DND-41 (cell line): Measurements from ENCODE around the gene ATP8A2.
A peak's percentile ranks its signal among the peaks of the same experiment; 100 is the strongest.

Source experiments
- ATAC-seq: fragments of 200-7000 bp; cut with Tn5 transposase; 3 replicates; pipeline ENCODE4 v1.9.1; 2021; ENCODE audit warnings: low read depth; ENCODE audit not compliant: insufficient read depth
- DNase-seq: peaks from one replicate; pipeline ENCODE4 v3.0.0-alpha.2; 2020
- H2AFZ ChIP-seq: 2 replicates; pipeline ENCODE4 v1.6.0; 2012; ENCODE audit warnings: low read depth, low read length
- H3K27ac ChIP-seq: 2 replicates; pipeline ENCODE4 v1.5.1; 2012; ENCODE audit warnings: low read length, inconsistent platforms
- H3K27me3 ChIP-seq: fragments of 200-600 bp; sonication (generic); 2 replicates; pipeline ENCODE4 v1.6.0; 2012; ENCODE audit warnings: low read length, mild to moderate bottlenecking, inconsistent platforms; ENCODE audit not compliant: insufficient read depth, poor library complexity
- H3K36me3 ChIP-seq: 2 replicates; pipeline ENCODE4 v1.5.1; 2012; ENCODE audit warnings: low read length, inconsistent platforms; ENCODE audit not compliant: insufficient read depth
- H3K4me1 ChIP-seq: 2 replicates; pipeline ENCODE4 v1.5.1; 2012; ENCODE audit warnings: mild to moderate bottlenecking, low read length; ENCODE audit not compliant: insufficient read depth
- H3K4me2 ChIP-seq: 2 replicates; pipeline ENCODE4 v1.6.0; 2012; ENCODE audit warnings: mild to moderate bottlenecking, moderate library complexity, low read length, inconsistent platforms; ENCODE audit not compliant: insufficient read depth
- H3K4me3 ChIP-seq, 2 experiments: fragments of 200-600 bp in 1 of 2; shearing (Covaris generic) in 1 of 2; 2 replicates each; pipeline ENCODE4 v1.5.1; 2012 to 2016; ENCODE audit warnings: inconsistent platforms in 2 of 2, low read length in 2 of 2, mild to moderate bottlenecking in 2 of 2, low read depth in 1 of 2, moderate library complexity in 1 of 2
- H3K79me2 ChIP-seq: 2 replicates; pipeline ENCODE4 v1.6.0; 2012; ENCODE audit warnings: low read length, inconsistent platforms; ENCODE audit not compliant: insufficient read depth
- H3K9ac ChIP-seq: 2 replicates; pipeline ENCODE4 v1.6.0; 2012; ENCODE audit warnings: low read depth, mild to moderate bottlenecking, inconsistent platforms, low read length, moderate library complexity
- H3K9me3 ChIP-seq: 2 replicates; pipeline ENCODE4 v1.5.1; 2012; ENCODE audit warnings: low read length, moderate library complexity, mild to moderate bottlenecking, inconsistent platforms; ENCODE audit not compliant: insufficient read depth, severe bottlenecking
- H4K20me1 ChIP-seq: 2 replicates; pipeline ENCODE4 v1.6.0; 2012; ENCODE audit warnings: low read length; ENCODE audit not compliant: insufficient read depth
- CTCF ChIP-seq: IDR thresholded peaks from 2 replicates; pipeline ENCODE4 v1.5.1; 2012; ENCODE audit warnings: borderline replicate concordance, low read length, moderate library complexity, mild to moderate bottlenecking; ENCODE audit not compliant: poor library complexity, severe bottlenecking; ENCODE audit errors: extremely low read depth
- EZH2 ChIP-seq: IDR thresholded peaks from 3 replicates; pipeline ENCODE4 v1.6.1; 2012; ENCODE audit warnings: borderline replicate concordance, low read depth, mild to moderate bottlenecking, moderate library complexity, low read length, inconsistent platforms; ENCODE audit not compliant: severe bottlenecking

Gene ATP8A2

GRCh38 chr13:25806264-25806974 is 434.6 kb downstream of the ATP8A2 start:
- TF ChIP-seq CTCF: no peak
- TF ChIP-seq EZH2: no peak
- ATAC-seq (peak; percentile 89), DNase-seq (no peak)
- H3K27ac ChIP-seq: no peak overlapping the region
- no peak overlapping the region for H3K9ac ChIP-seq
- H3K36me3 ChIP-seq: no peaks in the 10 kb centered on the region
- H3K79me2 ChIP-seq: no peaks in the 10 kb centered on the region
- H3K27me3 ChIP-seq: no peaks in the 10 kb centered on the region
- H3K9me3 ChIP-seq: peaks cover 20% of the 10 kb centered on the region
- H3K4me2 ChIP-seq: no peak overlapping the region
- no peaks in the 10 kb centered on the region for H4K20me1 ChIP-seq
- H3K4me3 ChIP-seq: no peak overlapping the region
- H3K4me1 ChIP-seq: no peaks in the 10 kb centered on the region
- H2AFZ ChIP-seq: no peak overlapping the region

- H3K36me3 ChIP-seq: no peaks in the 10 kb centered on the region
- no peak for ATAC-seq
- no peaks in the 10 kb centered on the region for H3K79me2 ChIP-seq
- no peak overlapping the region for H3K4me3 ChIP-seq
- no peak overlapping the region for H3K27ac ChIP-seq
- TF ChIP-seq CTCF (no peak), EZH2 (no peak)
- H3K4me2 ChIP-seq: no peak overlapping the region
- no peaks in the 10 kb centered on the region for H4K20me1 ChIP-seq
- H3K4me1 ChIP-seq: no peaks in the 10 kb centered on the region
- H3K9ac ChIP-seq: no peak overlapping the region
- no peak for DNase-seq
- no peak overlapping the region for H2AFZ ChIP-seq
- no peaks in the 10 kb centered on the region for H3K27me3 ChIP-seq
- H3K9me3 ChIP-seq: peaks cover 29% of the 10 kb centered on the region
These were observed 435.8 kb downstream of the ATP8A2 start for GRCh38 chr13:25807562-25807961.

- no peak overlapping the region for H3K4me3 ChIP-seq
- H2AFZ ChIP-seq: no peak overlapping the region; the same call in 1 of the 2 replicates
- no peaks in the 10 kb centered on the region for H3K27me3 ChIP-seq
- ATAC-seq (no peak), DNase-seq (no peak)
- H3K4me2 ChIP-seq: no peak overlapping the region
- TF ChIP-seq CTCF: no peak
- no peak overlapping the region for H3K9ac ChIP-seq
- H3K4me1 ChIP-seq: no peaks in the 10 kb centered on the region
- H3K27ac ChIP-seq: no peak overlapping the region
- H3K79me2 ChIP-seq: no peaks in the 10 kb centered on the region
- no peaks in the 10 kb centered on the region for H3K36me3 ChIP-seq
- H4K20me1 ChIP-seq: no peaks in the 10 kb centered on the region
- H3K9me3 ChIP-seq: peaks cover 21% of the 10 kb centered on the region
These were observed 439.7 kb downstream of the ATP8A2 start for GRCh38 chr13:25811506-25811905.

- Histone ChIP-seq H3K36me3 (no peaks in the 10 kb centered on the region), H3K4me3 (no peak overlapping the region), H4K20me1 (no peaks in the 10 kb centered on the region), H3K9me3 (peaks cover 10% of the 10 kb centered on the region), H2AFZ (0 out of 2 replicates have a peak overlapping the region, but pooled peaks have one; percentile 23), H3K27me3 (no peaks in the 10 kb centered on the region), H3K9ac (no peak overlapping the region), H3K79me2 (no peaks in the 10 kb centered on the region), H3K27ac (no peak overlapping the region), H3K4me1 (no peaks in the 10 kb centered on the region), H3K4me2 (no peak overlapping the region)
- DNase-seq: no peak
- no peak for ATAC-seq
- no peak for TF ChIP-seq EZH2
- TF ChIP-seq CTCF: no peak
These were observed 444.5 kb downstream of the ATP8A2 start for GRCh38 chr13:25816239-25816638.
